Gastrocnemius medialis (tissue), 4 donors: ENCODE measurements around the gene HEY2. TPM values are rescaled to one million over a fixed set of nuclear protein-coding genes. Genes with fewer than 3 reads are reported as not detected.

Source experiments
- ATAC-seq, 2 donors: fragments of 150-250 bp; one replicate each; pipeline ENCODE4 v1.9.1; 2016
- DNase-seq, 2 donors: peaks; one replicate each; pipeline ENCODE4 v3.0.0-alpha.2; 2019
- H3K27ac ChIP-seq, 4 donors: fragments of 200-600 bp; sonication (generic); 1 replicate in 1 of 4; 2 replicates in 3 of 4; pipeline ENCODE4 v1.5.1; 2016 to 2018; ENCODE audit warnings: mild to moderate bottlenecking in 2 of 4, moderate library complexity in 1 of 4
- H3K27me3 ChIP-seq, 3 donors: fragments of 200-600 bp; sonication (generic) in 2 of 3; 1 replicate in 1 of 3; 2 replicates in 2 of 3; pipeline versions ENCODE4 v1.5.1 to v1.6.0; 2016 to 2019; ENCODE audit warnings: mild to moderate bottlenecking in 1 of 3, moderate library complexity in 1 of 3
- H3K36me3 ChIP-seq, 2 donors: fragments of 200-600 bp; sonication (generic) in 1 of 2; one replicate each; pipeline ENCODE4 v1.5.1; 2017 to 2018
- H3K4me1 ChIP-seq, 2 donors: fragments of 200-600 bp; sonication (generic) in 1 of 2; one replicate each; pipeline ENCODE4 v1.5.1; 2016 to 2017; ENCODE audit warnings: mild to moderate bottlenecking in 2 of 2
- H3K4me3 ChIP-seq, 4 donors: fragments of 200-600 bp; sonication (generic) in 3 of 4; 1 replicate in 1 of 4; 2 replicates in 3 of 4; pipeline ENCODE4 v1.5.1; 2016 to 2019; ENCODE audit warnings: mild to moderate bottlenecking in 2 of 4
- H3K9me3 ChIP-seq, 3 donors: fragments of 200-600 bp; sonication (generic) in 2 of 3; 1 replicate in 1 of 3; 2 replicates in 2 of 3; pipeline ENCODE4 v1.5.1; 2016 to 2019
- POLR2A ChIP-seq, 2 donors: fragments of 450-650 bp; IDR thresholded peaks; one replicate each; pipeline ENCODE4 v1.6.1; 2017; ENCODE audit warnings: antibody characterized with exemption in 2 of 2, mild to moderate bottlenecking in 2 of 2, moderate library complexity in 2 of 2
- in situ Hi-C, 4 donors: fragments of 200-750 bp; cut with MboI; loops; one replicate each; pipeline versions ENCODE4 v1.15.0 to v1.8.0; 2017; ENCODE audit warnings: low sequenced_read_pairs in 4 of 4
- intact Hi-C: fragments of 100-400 bp; cut with DNase I; formaldehyde crosslinking; loops from one replicate; pipeline ENCODE4 v1.15.1; 2023; ENCODE audit warnings: low total_unique reads
- total RNA-seq, 4 donors: library from RNA; depleted of rRNA; stranded (reverse); fragments of >200 nt; gene quantifications; one replicate each; pipeline versions ENCODE4 v1.1.0 to v1.2.3, GENCODE V29; 2016
- TF ChIP-seq, protein P1 (sequence below), 5 experiments: fragments of 450-650 bp in 3 of 5; fragments of 200-600 bp in 2 of 5; sonication (generic) in 2 of 5; IDR thresholded peaks in 4 of 5; conservative IDR thresholded peaks in 1 of 5; 1 replicate in 4 of 5; 2 replicates in 1 of 5; pipeline ENCODE4 v1.5.1; 2016 to 2019; ENCODE audit warnings: antibody characterized with exemption in 5 of 5, mild to moderate bottlenecking in 3 of 5, moderate library complexity in 3 of 5

HEY2 gene
- total RNA-seq, 4 donors from 2014 or later: 5.9 to 9.0 (median 7.4) TPM

DNA sequence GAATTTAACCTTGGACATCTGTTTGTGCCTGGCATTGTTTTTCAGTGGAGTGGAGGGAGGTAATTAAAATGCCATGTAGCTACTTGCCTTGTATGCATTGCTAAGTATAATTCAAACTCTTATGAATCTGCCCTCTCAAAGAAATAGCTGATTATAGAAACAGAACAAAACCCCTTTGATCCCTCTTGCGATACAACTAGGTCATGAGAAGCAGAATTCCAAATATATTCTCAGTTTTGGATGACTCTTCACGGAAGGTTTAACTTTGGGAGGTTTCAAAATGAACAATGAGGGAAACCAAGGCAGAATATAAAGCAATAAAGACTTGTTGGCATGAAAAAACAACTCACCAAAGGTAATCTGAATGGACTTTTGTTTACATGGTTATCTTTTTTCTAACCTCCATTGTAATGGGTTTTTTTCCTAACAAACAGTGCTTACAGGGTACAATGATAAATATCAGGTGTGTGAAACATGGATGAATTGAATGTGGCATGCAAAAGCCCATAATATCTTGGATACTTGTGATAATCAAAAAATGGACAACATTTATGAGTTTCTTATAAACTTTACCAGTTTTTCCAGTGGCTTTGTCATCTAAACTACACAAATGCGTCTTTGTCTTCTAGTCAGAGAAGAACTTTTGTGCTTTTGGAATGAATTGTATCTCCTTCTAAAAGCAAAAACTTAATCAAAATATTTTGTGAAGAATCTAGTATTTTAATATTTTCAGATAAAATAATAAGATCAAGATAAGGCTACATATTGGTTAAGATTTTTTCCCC lies 15.7 kb upstream of the HEY2 start:
- intact Hi-C loops (no loop called here), in situ Hi-C loops (no loop called here)
- no peaks in the 10 kb centered on the region for H3K36me3 ChIP-seq
- no peak for TF ChIP-seq POLR2A (IDR thresholded peaks at IDR 0.05)
- TF ChIP-seq, protein P1, sequence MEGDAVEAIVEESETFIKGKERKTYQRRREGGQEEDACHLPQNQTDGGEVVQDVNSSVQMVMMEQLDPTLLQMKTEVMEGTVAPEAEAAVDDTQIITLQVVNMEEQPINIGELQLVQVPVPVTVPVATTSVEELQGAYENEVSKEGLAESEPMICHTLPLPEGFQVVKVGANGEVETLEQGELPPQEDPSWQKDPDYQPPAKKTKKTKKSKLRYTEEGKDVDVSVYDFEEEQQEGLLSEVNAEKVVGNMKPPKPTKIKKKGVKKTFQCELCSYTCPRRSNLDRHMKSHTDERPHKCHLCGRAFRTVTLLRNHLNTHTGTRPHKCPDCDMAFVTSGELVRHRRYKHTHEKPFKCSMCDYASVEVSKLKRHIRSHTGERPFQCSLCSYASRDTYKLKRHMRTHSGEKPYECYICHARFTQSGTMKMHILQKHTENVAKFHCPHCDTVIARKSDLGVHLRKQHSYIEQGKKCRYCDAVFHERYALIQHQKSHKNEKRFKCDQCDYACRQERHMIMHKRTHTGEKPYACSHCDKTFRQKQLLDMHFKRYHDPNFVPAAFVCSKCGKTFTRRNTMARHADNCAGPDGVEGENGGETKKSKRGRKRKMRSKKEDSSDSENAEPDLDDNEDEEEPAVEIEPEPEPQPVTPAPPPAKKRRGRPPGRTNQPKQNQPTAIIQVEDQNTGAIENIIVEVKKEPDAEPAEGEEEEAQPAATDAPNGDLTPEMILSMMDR (IDR thresholded peaks at IDR 0.05 in 4 of 5, conservative IDR thresholded peaks at IDR 0.05 in 1 of 5): no peak
- no peak overlapping the region for H3K27ac ChIP-seq
- H3K4me3 ChIP-seq: no peak overlapping the region
- DNase-seq (no peak), ATAC-seq (no peak)
- no peaks in the 10 kb centered on the region for H3K27me3 ChIP-seq
- no peaks in the 10 kb centered on the region for H3K4me1 ChIP-seq
- H3K9me3 ChIP-seq: no peaks in the 10 kb centered on the region

DNA sequence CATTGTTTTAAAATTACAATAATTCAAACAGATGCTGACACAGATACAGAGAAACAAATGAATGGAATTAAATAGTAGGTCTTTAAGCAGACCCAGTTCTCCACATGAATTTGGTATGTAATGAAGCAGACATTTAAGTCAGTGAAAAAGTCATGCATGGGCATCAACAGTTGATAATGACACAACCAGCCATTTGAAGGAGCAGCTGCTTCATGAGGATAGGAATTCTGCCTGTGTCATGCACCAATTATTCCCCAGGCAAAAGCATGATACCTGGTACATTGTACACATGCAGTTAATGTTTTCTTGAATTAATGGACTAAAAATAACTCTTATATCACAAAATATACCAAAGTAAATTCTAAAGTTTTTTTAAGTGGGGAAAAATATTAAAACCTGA lies 11.2 kb upstream of the HEY2 start:
- in situ Hi-C loops: no loop called here
- peaks cover 2 to 14% of the 10 kb centered on the region in 2 donors for H3K4me1 ChIP-seq

DNA sequence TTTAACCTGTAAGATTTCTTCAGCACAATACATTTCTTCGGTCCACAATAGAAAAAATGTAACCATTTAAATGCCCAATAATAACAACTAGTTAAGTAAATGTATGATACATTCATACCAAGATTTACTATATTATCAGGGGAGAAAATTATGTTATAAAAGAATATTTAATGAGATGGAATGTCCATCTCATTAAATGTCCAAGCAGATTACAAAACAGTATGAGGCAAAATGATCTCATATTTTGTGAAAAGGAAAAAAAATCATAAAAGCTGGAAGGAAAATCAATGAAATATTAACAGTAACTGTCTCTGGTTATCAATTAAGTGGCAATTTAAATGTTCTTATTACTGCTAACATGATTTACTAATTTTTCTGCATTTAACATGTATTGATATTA lies 10.1 kb upstream of the HEY2 start:
- DNase-seq (no peak), ATAC-seq (no peak)

More for the DNA sequence above, 11.2 kb upstream of the HEY2 start:
- intact Hi-C loops: no loop called here
- TF ChIP-seq, protein P1 (IDR thresholded peaks at IDR 0.05 in 4 of 5, conservative IDR thresholded peaks at IDR 0.05 in 1 of 5): no peak
- no peak for TF ChIP-seq POLR2A (IDR thresholded peaks at IDR 0.05)
- no peak overlapping the region for H3K27ac ChIP-seq
- H3K9me3 ChIP-seq: no peaks in the 10 kb centered on the region
- DNase-seq (no peak), ATAC-seq (peak; percentile 56 to 73)
- H3K27me3 ChIP-seq: no peaks in the 10 kb centered on the region
- no peaks in the 10 kb centered on the region for H3K36me3 ChIP-seq
- H3K4me3 ChIP-seq: no peak overlapping the region

DNA sequence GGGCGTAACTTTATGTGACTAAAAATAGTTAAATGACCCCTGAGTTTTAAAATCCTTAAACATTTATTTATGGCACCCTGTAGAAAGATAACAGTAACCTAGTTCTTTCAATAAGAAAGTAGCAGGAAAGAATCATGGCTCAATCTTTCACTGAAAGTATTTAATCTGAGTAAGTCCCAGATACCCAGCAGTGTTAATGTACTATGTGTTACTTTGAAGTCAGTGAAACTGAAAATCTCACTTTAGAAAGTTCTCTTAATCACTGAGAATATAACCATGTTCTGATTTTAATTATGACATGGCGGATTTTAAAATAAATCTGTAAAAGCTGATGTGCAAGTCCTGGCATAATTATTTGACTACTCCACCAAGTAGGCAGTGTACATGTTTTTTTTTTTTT lies 8.1 kb upstream of the HEY2 start:
- Histone ChIP-seq H3K27me3 (no peaks in the 10 kb centered on the region), H3K4me1 (peaks cover 11 to 36% of the 10 kb centered on the region in 2 donors), H3K9me3 (no peaks in the 10 kb centered on the region), H3K27ac (peak overlapping the region in 3 of 4 donors; percentile 89 to 99 (median 95)), H3K36me3 (no peaks in the 10 kb centered on the region), H3K4me3 (no peak overlapping the region)
- DNase-seq (no peak), ATAC-seq (no peak)
- in situ Hi-C loops (no loop called here), intact Hi-C loops (no loop called here)
- TF ChIP-seq, protein P1 (IDR thresholded peaks at IDR 0.05 in 4 of 5, conservative IDR thresholded peaks at IDR 0.05 in 1 of 5): no peak
- TF ChIP-seq POLR2A (IDR thresholded peaks at IDR 0.05): no peak

More for the DNA sequence above, 10.1 kb upstream of the HEY2 start:
- H3K4me1 ChIP-seq: peaks cover 6 to 23% of the 10 kb centered on the region in 2 donors
- H3K9me3 ChIP-seq: no peaks in the 10 kb centered on the region
- H3K27ac ChIP-seq: no peak overlapping the region
- TF ChIP-seq, protein P1 (IDR thresholded peaks at IDR 0.05 in 4 of 5, conservative IDR thresholded peaks at IDR 0.05 in 1 of 5): no peak
- no peak for TF ChIP-seq POLR2A (IDR thresholded peaks at IDR 0.05)
- H3K4me3 ChIP-seq: no peak overlapping the region
- no peaks in the 10 kb centered on the region for H3K27me3 ChIP-seq
- H3K36me3 ChIP-seq: no peaks in the 10 kb centered on the region
- intact Hi-C loops: no loop called here
- in situ Hi-C loops: no loop called here
